HG02642 (cell line): Measurements from ENCODE around the gene MACC1.

ENCODE experiments used
- ATAC-seq: cut with Tn5 transposase; IDR thresholded peaks from one replicate; pipeline ENCODE4 v1.9.1; 2021; ENCODE audit warnings: mild to moderate bottlenecking; ENCODE audit not compliant: unreplicated experiment, poor library complexity

The MACC1 gene

GRCh38 chr7:20185988-20186387 lies 31.2 kb downstream of the MACC1 start:
- no peak for ATAC-seq

GRCh38 chr7:20183086-20183485 lies 34.1 kb downstream of the MACC1 start:
- ATAC-seq = no peak

- no peak for ATAC-seq
Measured at GRCh38 chr7:20176578-20177242, 40.5 kb downstream of the MACC1 start.

- ATAC-seq = no peak
Measured at GRCh38 chr7:20173828-20174227, 43.4 kb downstream of the MACC1 start.

GRCh38 chr7:20172736-20173334 lies 44.3 kb downstream of the MACC1 start:
- peak; percentile 58 for ATAC-seq

GRCh38 chr7:20170633-20171032 lies 46.6 kb downstream of the MACC1 start:
- no peak for ATAC-seq

- ATAC-seq = no peak
Measured at GRCh38 chr7:20165146-20165510, 52.1 kb downstream of the MACC1 start.

- no peak for ATAC-seq
Measured at GRCh38 chr7:20164425-20165145, 52.6 kb downstream of the MACC1 start.

- no peak for ATAC-seq
Measured at GRCh38 chr7:20162665-20163064, 54.5 kb downstream of the MACC1 start.

GRCh38 chr7:20159226-20159747 lies 57.9 kb downstream of the MACC1 start:
- no peak for ATAC-seq

GRCh38 chr7:20158684-20159083 lies 58.5 kb downstream of the MACC1 start:
- peak; percentile 46 for ATAC-seq

GRCh38 chr7:20157456-20157855 lies 59.7 kb downstream of the MACC1 start:
- ATAC-seq = no peak

GRCh38 chr7:20153999-20154398 lies 63.2 kb downstream of the MACC1 start:
- no peak for ATAC-seq

- ATAC-seq = no peak
Measured at GRCh38 chr7:20153567-20153966, 63.6 kb downstream of the MACC1 start.

- ATAC-seq = no peak
Measured at GRCh38 chr7:20152511-20152910, 64.7 kb downstream of the MACC1 start.

- no peak for ATAC-seq
Measured at GRCh38 chr7:20151708-20152456, 65.3 kb downstream of the MACC1 start.

GRCh38 chr7:20146451-20146850 lies 70.7 kb downstream of the MACC1 start:
- no peak for ATAC-seq

- ATAC-seq = no peak
Measured at GRCh38 chr7:20144801-20145200, 72.4 kb downstream of the MACC1 start.

GRCh38 chr7:20141666-20142065 lies 75.5 kb downstream of the MACC1 start:
- ATAC-seq = no peak

- no peak for ATAC-seq
Measured at GRCh38 chr7:20141002-20141345, 76.2 kb downstream of the MACC1 start.
